Glutamatergic neuron (in vitro differentiated cells): Measurements from ENCODE around the gene PPM1M. TPM values are rescaled to one million over a fixed set of nuclear protein-coding genes. Genes with fewer than 3 reads are reported as not detected.

Experiments used
- DNase-seq: peaks from one replicate; pipeline ENCODE4 v3.0.0; 2022
- H3K27ac Mint-ChIP-seq: one replicate; pipeline ENCODE4 v1.8.0; 2020; ENCODE audit warnings: mild to moderate bottlenecking, mixed read lengths, inconsistent platforms; ENCODE audit not compliant: unreplicated experiment
- H3K27me3 Mint-ChIP-seq: one replicate; pipeline ENCODE4 v1.8.0; 2020; ENCODE audit warnings: mild to moderate bottlenecking, moderate library complexity, mixed read lengths, inconsistent platforms; ENCODE audit not compliant: unreplicated experiment
- H3K36me3 Mint-ChIP-seq: one replicate; pipeline ENCODE4 v1.8.0; 2020; ENCODE audit warnings: mild to moderate bottlenecking, mixed read lengths, inconsistent platforms; ENCODE audit not compliant: unreplicated experiment
- H3K4me1 Mint-ChIP-seq: one replicate; pipeline ENCODE4 v1.8.0; 2020; ENCODE audit warnings: mild to moderate bottlenecking, low read depth, mixed read lengths, inconsistent platforms; ENCODE audit not compliant: unreplicated experiment
- H3K4me3 Mint-ChIP-seq: one replicate; pipeline ENCODE4 v1.8.0; 2020; ENCODE audit warnings: mild to moderate bottlenecking, mixed read lengths, inconsistent platforms; ENCODE audit not compliant: unreplicated experiment
- H3K9me3 Mint-ChIP-seq: one replicate; pipeline ENCODE4 v1.8.0; 2020; ENCODE audit warnings: mild to moderate bottlenecking, moderate library complexity, mixed read lengths, inconsistent platforms; ENCODE audit not compliant: unreplicated experiment
- total RNA-seq: library from RNA; stranded (reverse); fragmentation: NEBNext Ultra II Directional; extraction: Animal tissue kit (Norgen Biotek cat#: 25700); gene quantifications from one replicate; pipeline ENCODE4 v1.2.1, GENCODE V29; 2021; ENCODE audit not compliant: unreplicated experiment
- TF ChIP-seq, protein P1 (sequence below): fragments of 200-600 bp; sonication (generic); IDR thresholded peaks from one replicate; pipeline ENCODE4 v1.5.0; 2021; ENCODE audit not compliant: partially characterized antibody, unreplicated experiment

Gene PPM1M
- total RNA-seq, 1 donor from 2014 or later: 7.8 TPM

DNA sequence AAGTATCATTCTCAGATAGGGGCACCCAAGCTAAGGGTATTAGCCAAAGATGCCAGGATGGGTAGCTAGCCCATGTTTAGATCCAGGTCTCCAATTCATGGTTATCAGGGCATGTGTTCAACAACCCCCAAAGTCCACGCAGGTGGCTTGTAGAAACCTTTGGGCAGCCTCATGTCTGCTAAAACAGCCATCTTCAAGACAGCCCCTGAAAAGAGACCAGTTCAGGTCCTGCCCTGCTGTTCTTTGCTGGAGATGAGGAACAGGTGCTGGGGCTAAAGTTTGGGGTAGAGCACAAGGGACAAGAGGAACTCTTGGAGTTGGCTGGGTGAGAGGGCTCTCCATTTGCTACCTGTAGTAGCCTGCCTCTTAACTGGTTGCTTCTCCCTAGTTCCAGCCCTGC is 4.6 kb downstream of the PPM1M start:
- Mint-ChIP-seq H3K27ac (peak overlapping the region; percentile 33), H3K4me1 (no peaks in the 10 kb centered on the region), H3K27me3 (peaks cover 11% of the 10 kb centered on the region), H3K9me3 (peaks cover 7% of the 10 kb centered on the region), H3K4me3 (no peak overlapping the region), H3K36me3 (no peaks in the 10 kb centered on the region)
- TF ChIP-seq, protein P1, sequence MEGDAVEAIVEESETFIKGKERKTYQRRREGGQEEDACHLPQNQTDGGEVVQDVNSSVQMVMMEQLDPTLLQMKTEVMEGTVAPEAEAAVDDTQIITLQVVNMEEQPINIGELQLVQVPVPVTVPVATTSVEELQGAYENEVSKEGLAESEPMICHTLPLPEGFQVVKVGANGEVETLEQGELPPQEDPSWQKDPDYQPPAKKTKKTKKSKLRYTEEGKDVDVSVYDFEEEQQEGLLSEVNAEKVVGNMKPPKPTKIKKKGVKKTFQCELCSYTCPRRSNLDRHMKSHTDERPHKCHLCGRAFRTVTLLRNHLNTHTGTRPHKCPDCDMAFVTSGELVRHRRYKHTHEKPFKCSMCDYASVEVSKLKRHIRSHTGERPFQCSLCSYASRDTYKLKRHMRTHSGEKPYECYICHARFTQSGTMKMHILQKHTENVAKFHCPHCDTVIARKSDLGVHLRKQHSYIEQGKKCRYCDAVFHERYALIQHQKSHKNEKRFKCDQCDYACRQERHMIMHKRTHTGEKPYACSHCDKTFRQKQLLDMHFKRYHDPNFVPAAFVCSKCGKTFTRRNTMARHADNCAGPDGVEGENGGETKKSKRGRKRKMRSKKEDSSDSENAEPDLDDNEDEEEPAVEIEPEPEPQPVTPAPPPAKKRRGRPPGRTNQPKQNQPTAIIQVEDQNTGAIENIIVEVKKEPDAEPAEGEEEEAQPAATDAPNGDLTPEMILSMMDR: no peak
- no peak for DNase-seq

DNA sequence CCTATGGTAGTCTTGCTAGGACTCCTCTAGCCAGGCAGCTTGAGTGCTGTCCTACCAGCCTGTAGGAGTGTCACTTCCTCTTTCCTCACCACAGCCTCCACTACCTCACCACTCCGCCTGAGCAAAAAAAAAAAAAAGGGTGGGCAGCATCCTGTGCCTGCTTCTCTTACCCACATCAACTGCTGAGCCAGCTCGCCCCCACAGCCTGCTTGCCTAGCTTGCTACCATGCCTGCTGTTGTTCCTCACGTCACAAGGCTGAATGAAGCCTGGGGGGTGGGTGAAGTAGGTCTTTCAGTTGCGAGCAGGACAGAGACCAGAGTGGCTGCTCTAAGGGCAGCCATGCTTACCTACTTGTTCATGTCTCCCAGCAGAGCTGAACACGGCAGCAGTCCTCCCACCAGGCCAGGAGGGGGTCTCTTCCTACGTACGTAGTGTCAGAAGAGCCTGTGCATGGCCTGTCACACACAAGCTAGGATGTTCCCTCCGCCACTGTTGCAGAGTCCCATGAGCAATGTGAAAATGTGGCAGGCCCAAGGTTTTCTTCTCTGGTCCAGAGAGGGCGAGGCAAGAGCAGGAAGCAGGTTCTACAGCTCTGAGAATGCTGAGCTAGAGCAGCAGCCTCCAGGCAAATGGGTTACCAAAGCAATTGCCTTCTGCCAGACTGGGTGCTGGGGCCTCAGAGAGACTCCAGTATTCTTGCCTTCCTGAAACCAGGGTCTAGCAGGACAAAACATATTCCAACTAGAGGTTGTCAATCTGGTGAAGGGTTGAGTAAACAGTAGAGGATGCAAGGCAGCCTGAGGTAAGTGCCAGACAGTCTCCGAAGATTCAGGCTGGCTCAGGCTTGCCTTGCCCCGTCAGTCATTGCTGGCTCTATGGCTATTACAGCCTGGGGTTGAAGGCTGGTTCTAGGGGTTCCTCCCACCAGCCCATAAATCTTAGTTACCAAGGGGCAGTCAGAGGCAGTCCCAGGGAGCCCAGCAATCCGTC is 8.1 kb downstream of the PPM1M start:
- TF ChIP-seq, protein P1: no peak
- no peak overlapping the region for H3K27ac Mint-ChIP-seq
- no peak for DNase-seq
- H3K4me3 Mint-ChIP-seq: no peak overlapping the region
- peaks cover 2% of the 10 kb centered on the region for H3K27me3 Mint-ChIP-seq
- no peaks in the 10 kb centered on the region for H3K4me1 Mint-ChIP-seq
- H3K9me3 Mint-ChIP-seq: peaks cover 9% of the 10 kb centered on the region
- no peaks in the 10 kb centered on the region for H3K36me3 Mint-ChIP-seq

DNA sequence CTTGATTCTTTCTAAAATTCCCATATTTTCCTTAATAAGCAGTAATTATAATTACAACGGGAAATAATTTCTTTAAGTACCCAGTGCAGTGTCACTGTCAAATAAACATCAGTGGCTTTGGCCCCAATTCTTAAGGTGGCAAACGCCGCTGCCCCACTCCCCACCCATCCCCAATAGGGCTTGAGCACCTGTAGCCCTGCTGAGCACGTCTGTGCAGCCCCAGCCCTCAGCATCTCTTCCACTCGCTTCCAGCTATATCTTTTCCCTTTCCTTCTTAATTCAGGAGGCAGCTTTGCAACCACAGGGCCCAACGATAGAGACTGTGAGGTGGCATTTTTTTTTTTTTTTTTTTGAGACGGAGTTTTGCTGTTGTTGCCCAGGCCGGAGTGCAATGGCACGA is 9.0 kb downstream of the PPM1M start:
- Mint-ChIP-seq H3K4me3 (no peak overlapping the region), H3K27me3 (peaks cover 2% of the 10 kb centered on the region), H3K9me3 (peaks cover 9% of the 10 kb centered on the region), H3K27ac (no peak overlapping the region), H3K36me3 (no peaks in the 10 kb centered on the region), H3K4me1 (no peaks in the 10 kb centered on the region)
- no peak for DNase-seq
- TF ChIP-seq, protein P1: no peak

- H3K9me3 Mint-ChIP-seq: peaks cover 7% of the 10 kb centered on the region
- no peaks in the 10 kb centered on the region for H3K36me3 Mint-ChIP-seq
- H3K27me3 Mint-ChIP-seq: peaks cover 2% of the 10 kb centered on the region
- no peak overlapping the region for H3K4me3 Mint-ChIP-seq
- TF ChIP-seq, protein P1: no peak
- no peaks in the 10 kb centered on the region for H3K4me1 Mint-ChIP-seq
- H3K27ac Mint-ChIP-seq: no peak overlapping the region
- no peak for DNase-seq
Measured at GRCh38 chr3:52256159-52256558, 10.6 kb downstream of the PPM1M start.

DNA sequence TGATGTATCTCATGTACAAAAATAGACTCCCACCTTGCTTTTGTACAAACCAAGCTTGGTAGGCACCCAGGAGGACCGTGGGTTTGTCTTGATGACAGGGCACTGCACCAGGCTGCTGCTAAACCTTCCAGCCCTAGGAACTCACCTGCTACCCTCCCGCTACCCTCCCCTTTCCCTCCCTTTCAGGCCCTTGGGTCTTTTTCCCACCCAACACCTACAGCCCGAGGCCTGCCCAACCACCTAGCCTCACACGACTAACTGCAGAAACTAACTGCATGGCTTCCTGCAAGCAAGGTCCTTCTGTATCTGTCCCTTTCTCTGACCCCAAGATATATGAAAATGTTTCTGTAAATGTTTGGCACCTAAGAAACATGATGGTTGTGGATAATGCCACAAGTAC is 11.1 kb downstream of the PPM1M start:
- TF ChIP-seq, protein P1: no peak
- Mint-ChIP-seq H3K4me1 (no peaks in the 10 kb centered on the region), H3K27ac (no peak overlapping the region), H3K4me3 (no peak overlapping the region), H3K36me3 (no peaks in the 10 kb centered on the region), H3K27me3 (peaks cover 2% of the 10 kb centered on the region), H3K9me3 (peaks cover 7% of the 10 kb centered on the region)
- no peak for DNase-seq
